Testis (tissue), 2 donors: ENCODE data around the gene TMIGD3.

Source experiments
- POLR2A ChIP-seq: fragments of 450-650 bp; IDR thresholded peaks from one replicate; pipeline ENCODE4 v1.6.1; 2017; ENCODE audit warnings: antibody characterized with exemption, mild to moderate bottlenecking, moderate library complexity
- TF ChIP-seq, protein P1 (sequence below), 3 experiments: fragments of 450-650 bp in 2 of 3; fragments of 200-600 bp in 1 of 3; sonication (generic) in 1 of 3; IDR thresholded peaks; one replicate each; pipeline ENCODE4 v1.5.1; 2016 to 2019; ENCODE audit warnings: antibody characterized with exemption in 3 of 3, mild to moderate bottlenecking in 2 of 3, moderate library complexity in 1 of 3

DNA sequence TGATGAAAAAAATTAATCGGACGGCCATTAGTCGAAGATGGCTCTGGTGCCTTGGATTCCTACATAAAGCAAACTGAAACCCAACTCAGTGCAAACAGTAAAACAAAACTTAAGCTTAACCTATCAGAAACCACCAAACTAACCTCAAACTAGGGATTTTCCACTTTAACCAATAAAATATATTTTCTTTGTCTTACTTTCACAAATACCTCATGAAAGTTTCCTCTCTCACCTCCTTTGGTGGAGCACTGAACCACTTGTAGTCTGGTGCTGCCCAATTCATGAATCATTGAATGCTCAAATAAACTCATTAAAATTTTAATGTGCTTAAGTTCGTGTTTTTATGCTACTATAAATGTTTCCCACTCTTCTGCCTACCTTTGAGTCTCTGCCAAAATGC lies 7.0 kb downstream of the TMIGD3 start:
- TF ChIP-seq, protein P1, sequence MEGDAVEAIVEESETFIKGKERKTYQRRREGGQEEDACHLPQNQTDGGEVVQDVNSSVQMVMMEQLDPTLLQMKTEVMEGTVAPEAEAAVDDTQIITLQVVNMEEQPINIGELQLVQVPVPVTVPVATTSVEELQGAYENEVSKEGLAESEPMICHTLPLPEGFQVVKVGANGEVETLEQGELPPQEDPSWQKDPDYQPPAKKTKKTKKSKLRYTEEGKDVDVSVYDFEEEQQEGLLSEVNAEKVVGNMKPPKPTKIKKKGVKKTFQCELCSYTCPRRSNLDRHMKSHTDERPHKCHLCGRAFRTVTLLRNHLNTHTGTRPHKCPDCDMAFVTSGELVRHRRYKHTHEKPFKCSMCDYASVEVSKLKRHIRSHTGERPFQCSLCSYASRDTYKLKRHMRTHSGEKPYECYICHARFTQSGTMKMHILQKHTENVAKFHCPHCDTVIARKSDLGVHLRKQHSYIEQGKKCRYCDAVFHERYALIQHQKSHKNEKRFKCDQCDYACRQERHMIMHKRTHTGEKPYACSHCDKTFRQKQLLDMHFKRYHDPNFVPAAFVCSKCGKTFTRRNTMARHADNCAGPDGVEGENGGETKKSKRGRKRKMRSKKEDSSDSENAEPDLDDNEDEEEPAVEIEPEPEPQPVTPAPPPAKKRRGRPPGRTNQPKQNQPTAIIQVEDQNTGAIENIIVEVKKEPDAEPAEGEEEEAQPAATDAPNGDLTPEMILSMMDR (IDR thresholded peaks at IDR 0.05), result no peak
- TF ChIP-seq POLR2A, result no peak
